GM12878 (cell line): ENCODE results near the gene CREB3L1. TPM values are rescaled to one million over a fixed set of nuclear protein-coding genes. Genes with fewer than 3 reads are reported as not detected.

ENCODE experiments used
- ATAC-seq: fragments of 200-7000 bp; cut with Tn5 transposase; 3 replicates; pipeline ENCODE4 v1.9.1; 2020; ENCODE audit warnings: mild to moderate bottlenecking, moderate library complexity
- BruUV-seq: library from RNA; stranded (reverse); fragments of 400-500 nt; replicated peaks from 2 replicates; lab custom pipeline; 2021; lab: Mats Ljungman, UMichigan
- CTCF ChIA-PET: fragments of 300-600 bp; sonication (Branson Sonifier 250); formaldehyde crosslinking; extraction: SDS; loops from one replicate; lab custom pipeline; 2021; ENCODE audit warnings: inconsistent platforms; lab: Yijun Ruan, JAX
- POLR2A ChIA-PET: fragments of 350-600 bp; formaldehyde crosslinking; extraction: SDS; loops from one replicate; lab custom pipeline; 2021; ENCODE audit warnings: inconsistent platforms; lab: Charles Lee
- RAD21 ChIA-PET: fragments of 300-600 bp; sonication (Branson Sonifier 250); formaldehyde crosslinking; loops from one replicate; lab custom pipeline; 2023; ENCODE audit warnings: antibody characterized with exemption; ENCODE audit not compliant: unreplicated experiment; lab: Charles Lee
- SMC1A ChIA-PET: fragments of 300-600 bp; sonication (Branson Sonifier 250); formaldehyde crosslinking; loops from one replicate; lab custom pipeline; 2023; ENCODE audit not compliant: unreplicated experiment, uncharacterized antibody; lab: Charles Lee
- DNase-seq: peaks from one replicate; pipeline ENCODE4 v3.0.0-alpha.2; 2011; ENCODE audit warnings: low read depth, low spot score
- FAIRE-seq: peaks from 3 replicates; lab custom pipeline; 2011; peaks lifted over from hg19 to GRCh38; lab: Jason Lieb, UNC
- H2AFZ ChIP-seq: 2 replicates; pipeline ENCODE4 v1.6.0; 2011; ENCODE audit warnings: low read depth, low read length, control low read depth; ENCODE audit not compliant: control insufficient read depth
- H3K27ac ChIP-seq: 2 replicates; pipeline ENCODE4 v1.5.1; 2011; ENCODE audit warnings: control low read depth; ENCODE audit not compliant: control insufficient read depth, insufficient read depth
- H3K27me3 ChIP-seq, 2 experiments: replicated peaks in 1 of 2; 2 replicates each; pipeline versions ENCODE4 v1.6.0 to v1.6.1; 2011; ENCODE audit warnings: low read length in 1 of 2; ENCODE audit not compliant: control insufficient read depth in 2 of 2, insufficient read depth in 2 of 2
- H3K36me3 ChIP-seq, 2 experiments: 2 replicates each; pipeline ENCODE4 v1.5.1; 2011; ENCODE audit warnings: low read length in 1 of 2; ENCODE audit not compliant: control insufficient read depth in 2 of 2, insufficient read depth in 2 of 2
- H3K4me1 ChIP-seq: 2 replicates; pipeline ENCODE4 v1.6.1; 2011; ENCODE audit warnings: mild to moderate bottlenecking, low read length, moderate library complexity, mixed read lengths; ENCODE audit not compliant: control insufficient read depth, insufficient read depth
- H3K4me2 ChIP-seq: 2 replicates; pipeline ENCODE4 v1.6.0; 2011; ENCODE audit warnings: control low read depth; ENCODE audit not compliant: control insufficient read depth, insufficient read depth
- H3K4me3 ChIP-seq: fragments of 200-600 bp; sonication (generic); 2 replicates; pipeline ENCODE4 v1.5.1; 2016
- H3K79me2 ChIP-seq: 2 replicates; pipeline ENCODE4 v1.6.0; 2011; ENCODE audit warnings: low read length; ENCODE audit not compliant: control insufficient read depth, insufficient read depth
- H3K9ac ChIP-seq: 2 replicates; pipeline ENCODE4 v1.8.0; 2011; ENCODE audit warnings: low read length, control low read depth, mixed read lengths; ENCODE audit not compliant: control insufficient read depth, insufficient read depth
- H3K9me3 ChIP-seq: replicated peaks from 3 replicates; pipeline ENCODE4 v1.5.1; 2011; ENCODE audit warnings: mild to moderate bottlenecking, low read length; ENCODE audit not compliant: control insufficient read depth, insufficient read depth
- H4K20me1 ChIP-seq: 2 replicates; pipeline ENCODE4 v1.6.0; 2011; ENCODE audit not compliant: control insufficient read depth, insufficient read depth
- ATF7 ChIP-seq: fragments of 450-650 bp; IDR thresholded peaks from 2 replicates; pipeline ENCODE4 v1.6.1; 2016; ENCODE audit warnings: low read depth, mild to moderate bottlenecking
- BCLAF1 ChIP-seq: fragments of 450-650 bp; IDR thresholded peaks from 2 replicates; pipeline ENCODE4 v1.6.1; 2017; ENCODE audit warnings: antibody characterized with exemption, mild to moderate bottlenecking, moderate library complexity
- E2F4 ChIP-seq: IDR thresholded peaks from 2 replicates; pipeline ENCODE4 v1.6.1; 2012; ENCODE audit warnings: low read depth, low read length, improper control_type of control experiment
- FOXK2 ChIP-seq: fragments of 450-650 bp; IDR thresholded peaks from 2 replicates; pipeline ENCODE4 v1.6.1; 2017; ENCODE audit warnings: mild to moderate bottlenecking, moderate library complexity
- HDGF ChIP-seq: fragments of 450-650 bp; IDR thresholded peaks from 2 replicates; pipeline ENCODE4 v1.6.1; 2016; ENCODE audit warnings: antibody characterized with exemption
- KDM1A ChIP-seq: fragments of 200-600 bp; sonication (generic); IDR thresholded peaks from 2 replicates; pipeline ENCODE4 v1.6.1; 2016; ENCODE audit warnings: borderline replicate concordance
- MEF2A ChIP-seq: IDR thresholded peaks from 2 replicates; pipeline ENCODE4 v1.6.1; 2011; ENCODE audit warnings: low read depth, mild to moderate bottlenecking, low read length, moderate library complexity; ENCODE audit not compliant: insufficient read depth
- YBX1 ChIP-seq: fragments of 450-650 bp; IDR thresholded peaks from 2 replicates; pipeline ENCODE4 v1.6.1; 2016; ENCODE audit warnings: antibody characterized with exemption
- ZBTB40 ChIP-seq: fragments of 450-650 bp; IDR thresholded peaks from 2 replicates; pipeline ENCODE4 v1.6.1; 2016; ENCODE audit warnings: mild to moderate bottlenecking, moderate library complexity, borderline replicate concordance
- WGBS: methylation state at CpG from one replicate; pipeline ENCODE4 v1.1.6; 2016; ENCODE audit warnings: low lambda C conversion rate; ENCODE audit not compliant: insufficient replicate concordance, insufficient coverage; ENCODE audit errors: missing lambda C conversion rate; 5-methylcytosine and 5-hydroxymethylcytosine counted together
- in situ Hi-C: fragments of 300-500 bp; cut with MboI; formaldehyde crosslinking; loops from 9 replicates; pipeline ENCODE4 v1.14.3; 2018; ENCODE audit warnings: mixed read lengths
- intact Hi-C: fragments of 100-400 bp; cut with micrococcal nuclease; formaldehyde crosslinking; loops from one replicate; pipeline ENCODE4 v1.14.2; 2022; ENCODE audit not compliant: unreplicated experiment
- polyA plus RNA-seq, 11 experiments: library from polyadenylated mRNA; depleted of rRNA in 4 of 11; unstranded in 6 of 11; stranded (reverse) in 5 of 11; fragments of >200 nt; fragmentation: Nextera tagmentation in 4 of 11; fragmentation: Illumina TruSeq in 1 of 11; extraction: Ambion mirVana in 4 of 11; extraction: Trizol in 1 of 11; gene quantifications; 1 replicate in 1 of 11; 2 replicates in 10 of 11; pipeline versions ENCODE4 v1.2.1 to v1.2.3, GENCODE V29; 2011 to 2016; ENCODE audit warnings: inconsistent platforms in 2 of 11, missing spikeins in 2 of 11, low read depth in 1 of 11
- total RNA-seq, 4 experiments: library from RNA; depleted of rRNA in 3 of 4; stranded (reverse); fragments of >200 nt in 3 of 4; fragmentation: Illumina TruSeq in 1 of 4; extraction: Trizol in 1 of 4; gene quantifications; 2 replicates each; pipeline versions ENCODE4 v1.2.1 to v1.2.3, GENCODE V29; 2013 to 2021

CREB3L1 gene
- total and polyA plus RNA-seq, 10 of the 15 experiments (the other 5 are each of a cell fraction or from before 2014, with no cell fraction given) = 0.03 to 1.4 (median 0.22) TPM

GRCh38 chr11:46275964-46276641 is 1.4 kb upstream of the CREB3L1 start:
- ChIA-PET RAD21 (interaction anchor here (3.3 kb wide), 1 partner anchor 9 kb away, joined by 16 read pairs; no protein-coding TSS in a partner anchor), SMC1A (interaction anchor here (1.0 kb wide), 1 partner anchor 37 kb away, joined by 4 read pairs; no protein-coding TSS in a partner anchor), CTCF (interaction anchor here (1.0 to 5.8 kb wide), 4 partner anchors 10 to 36 kb away, joined by 3 to 68 read pairs (median 8); no protein-coding TSS in a partner anchor), POLR2A (no interaction called here)
- peaks cover 7% of the 10 kb centered on the region for H3K4me1 ChIP-seq
- H3K4me3 ChIP-seq = no peak overlapping the region
- DNase-seq (no peak), ATAC-seq (no peak), FAIRE-seq (no peak)
- H3K79me2 ChIP-seq = peaks cover 16% of the 10 kb centered on the region
- H3K27me3 ChIP-seq = 0 out of 4 replicates have a peak, but pooled peaks cover 2 to 7% of the 10 kb centered on the region in 2 experiments
- no peak overlapping the region for H2AFZ ChIP-seq
- in situ Hi-C loops (no loop called here), intact Hi-C loops (no loop called here)
- TF ChIP-seq KDM1A (no peak), ZBTB40 (no peak), E2F4 (no peak), FOXK2 (no peak), BCLAF1 (no peak), HDGF (no peak), MEF2A (no peak), ATF7 (no peak), YBX1 (no peak)
- no peaks in the 10 kb centered on the region for H3K9me3 ChIP-seq
- H3K27ac ChIP-seq = no peak overlapping the region
- no peaks in the 10 kb centered on the region for H3K36me3 ChIP-seq
- no peak overlapping the region for H3K4me2 ChIP-seq
- no TSS peak for BruUV-seq
- no peak overlapping the region for H3K9ac ChIP-seq
- H4K20me1 ChIP-seq = no peaks in the 10 kb centered on the region
- 34% methylated on average over 6 of the region's 6 CpGs for WGBS
